GM12801 (cell line): ENCODE results near the gene MANEA.

Experiments used
- TF ChIP-seq, protein P1 (sequence below): IDR thresholded peaks from one replicate; pipeline ENCODE4 v1.5.1; 2011; ENCODE audit warnings: control low read depth; ENCODE audit not compliant: insufficient read length; ENCODE audit errors: extremely low read depth

Gene MANEA

DNA sequence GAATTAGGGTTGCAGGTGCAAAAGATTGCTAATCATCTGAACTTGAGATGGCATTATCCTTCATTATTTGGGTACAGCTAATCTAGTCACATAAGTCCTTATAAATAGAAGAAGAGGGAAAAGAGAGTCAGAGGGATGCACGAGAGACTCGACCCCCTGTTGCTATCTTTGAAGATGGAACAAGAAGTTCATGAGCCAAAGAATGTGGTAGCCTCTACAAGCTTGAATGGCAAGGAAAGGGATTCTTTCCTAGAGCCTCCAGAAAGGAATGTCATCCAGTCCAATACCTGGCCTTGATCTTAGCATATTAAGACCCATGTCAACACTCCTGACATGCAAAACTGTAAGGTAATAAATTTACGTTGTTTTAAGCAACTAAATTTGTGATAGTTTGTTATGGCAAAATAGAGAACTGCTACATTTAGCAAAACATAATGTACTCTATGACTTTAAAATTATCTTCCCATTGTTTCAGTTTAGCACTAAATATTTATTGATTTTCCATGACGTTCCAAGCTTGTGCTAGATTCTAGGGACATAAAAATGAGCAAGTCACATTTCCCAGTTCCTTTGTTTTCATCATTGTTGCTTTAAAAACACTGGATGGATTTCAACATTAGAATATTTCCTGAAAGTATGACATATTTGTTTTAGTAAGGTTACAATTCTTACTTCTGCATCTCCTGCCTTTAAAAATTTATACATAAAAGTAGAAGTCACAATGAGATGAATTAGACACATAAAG, 12.7 kb downstream of the MANEA start:
- TF ChIP-seq, protein P1, sequence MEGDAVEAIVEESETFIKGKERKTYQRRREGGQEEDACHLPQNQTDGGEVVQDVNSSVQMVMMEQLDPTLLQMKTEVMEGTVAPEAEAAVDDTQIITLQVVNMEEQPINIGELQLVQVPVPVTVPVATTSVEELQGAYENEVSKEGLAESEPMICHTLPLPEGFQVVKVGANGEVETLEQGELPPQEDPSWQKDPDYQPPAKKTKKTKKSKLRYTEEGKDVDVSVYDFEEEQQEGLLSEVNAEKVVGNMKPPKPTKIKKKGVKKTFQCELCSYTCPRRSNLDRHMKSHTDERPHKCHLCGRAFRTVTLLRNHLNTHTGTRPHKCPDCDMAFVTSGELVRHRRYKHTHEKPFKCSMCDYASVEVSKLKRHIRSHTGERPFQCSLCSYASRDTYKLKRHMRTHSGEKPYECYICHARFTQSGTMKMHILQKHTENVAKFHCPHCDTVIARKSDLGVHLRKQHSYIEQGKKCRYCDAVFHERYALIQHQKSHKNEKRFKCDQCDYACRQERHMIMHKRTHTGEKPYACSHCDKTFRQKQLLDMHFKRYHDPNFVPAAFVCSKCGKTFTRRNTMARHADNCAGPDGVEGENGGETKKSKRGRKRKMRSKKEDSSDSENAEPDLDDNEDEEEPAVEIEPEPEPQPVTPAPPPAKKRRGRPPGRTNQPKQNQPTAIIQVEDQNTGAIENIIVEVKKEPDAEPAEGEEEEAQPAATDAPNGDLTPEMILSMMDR = no peak

DNA sequence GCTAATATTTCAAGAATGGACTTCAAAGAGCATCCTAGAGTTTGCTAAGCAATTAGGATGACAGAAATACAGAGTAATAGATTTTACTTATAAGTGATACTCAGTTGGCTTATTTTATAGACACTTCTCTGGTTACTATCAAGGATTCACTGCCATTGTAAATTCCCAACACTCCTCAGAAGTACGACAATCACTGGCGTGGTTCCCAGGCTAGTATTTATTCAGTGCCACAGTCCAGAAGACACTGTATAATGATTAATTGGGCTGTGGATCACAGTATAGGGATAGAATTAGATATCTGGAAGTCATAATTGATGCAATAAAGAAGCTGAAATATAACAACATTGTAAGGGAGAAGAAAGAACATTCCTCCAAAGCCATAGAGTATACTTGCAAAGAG, 15.7 kb downstream of the MANEA start:
- TF ChIP-seq, protein P1 = no peak

- TF ChIP-seq, protein P1 = no peak
Observed at GRCh38 chr6:95596021-95596420, 18.7 kb downstream of the MANEA start.

- TF ChIP-seq, protein P1 = no peak
Observed at GRCh38 chr6:95599706-95600105, 22.4 kb downstream of the MANEA start.

- TF ChIP-seq, protein P1 = no peak
Observed at GRCh38 chr6:95601133-95601532, 23.8 kb downstream of the MANEA start.

- TF ChIP-seq, protein P1 = no peak
Observed at GRCh38 chr6:95614094-95614493, 36.8 kb downstream of the MANEA start.

- TF ChIP-seq, protein P1 = no peak
Observed at GRCh38 chr6:95629551-95629950, 52.2 kb downstream of the MANEA start.
